Measurements from ENCODE around the gene SSBP3. TPM values are rescaled to one million over a fixed set of nuclear protein-coding genes. Genes with fewer than 3 reads are reported as not detected.
A peak's percentile ranks its signal among the peaks of the same experiment; 100 is the strongest.

The SSBP3 gene
- total RNA-seq, 4 donors from 2014 or later = 19.0 to 35.2 (median 33.4) TPM

GRCh38 chr1:54340434-54340833, 65.8 kb downstream of the SSBP3 start:
- no peak for TF ChIP-seq POLR2A (IDR thresholded peaks at IDR 0.05)
- TF ChIP-seq CTCF (IDR thresholded peaks at IDR 0.05) = no peak
- no peak for DNase-seq
- H3K4me1 ChIP-seq = peaks cover 0 to 48% (median 0%) of the 10 kb centered on the region in 4 donors

GRCh38 chr1:54339126-54339525, 67.1 kb downstream of the SSBP3 start:
- H3K4me3 ChIP-seq = no peak overlapping the region
- H3K27me3 ChIP-seq = no peaks in the 10 kb centered on the region
- H3K4me1 ChIP-seq = peaks cover 0 to 61% (median 4%) of the 10 kb centered on the region in 4 donors
- DNase-seq = no peak
- no peaks in the 10 kb centered on the region for H3K9me3 ChIP-seq
- no peak for TF ChIP-seq POLR2A (IDR thresholded peaks at IDR 0.05)
- TF ChIP-seq CTCF (IDR thresholded peaks at IDR 0.05) = no peak
- H3K27ac ChIP-seq = no peak overlapping the region
- peaks cover 0 to 4% (median 0%) of the 10 kb centered on the region in 3 donors for H3K36me3 ChIP-seq

More at GRCh38 chr1:54340434-54340833, 65.8 kb downstream of the SSBP3 start:
- Histone ChIP-seq H3K9me3 (no peaks in the 10 kb centered on the region), H3K36me3 (peaks cover 0 to 4% (median 0%) of the 10 kb centered on the region in 3 donors), H3K27ac (no peak overlapping the region), H3K4me3 (no peak overlapping the region), H3K27me3 (no peaks in the 10 kb centered on the region)

- Histone ChIP-seq H3K27ac (no peak overlapping the region), H3K9me3 (no peaks in the 10 kb centered on the region), H3K36me3 (peaks cover 0 to 4% (median 0%) of the 10 kb centered on the region in 3 donors), H3K4me1 (peaks cover 0 to 64% (median 6%) of the 10 kb centered on the region in 4 donors), H3K4me3 (no peak overlapping the region), H3K27me3 (no peaks in the 10 kb centered on the region)
- no peak for TF ChIP-seq CTCF (IDR thresholded peaks at IDR 0.05)
- TF ChIP-seq POLR2A (IDR thresholded peaks at IDR 0.05) = no peak
- no peak for DNase-seq
Measured at GRCh38 chr1:54338464-54338863, 67.7 kb downstream of the SSBP3 start.

- no peak for DNase-seq
- TF ChIP-seq POLR2A (IDR thresholded peaks at IDR 0.05) = no peak
- no peak for TF ChIP-seq CTCF (IDR thresholded peaks at IDR 0.05)
- no peak overlapping the region for H3K4me3 ChIP-seq
- H3K9me3 ChIP-seq = no peaks in the 10 kb centered on the region
- H3K27ac ChIP-seq = peak overlapping the region in 1 of 4 donors; percentile 20
- H3K36me3 ChIP-seq = peaks cover 0 to 4% (median 0%) of the 10 kb centered on the region in 3 donors
- H3K27me3 ChIP-seq = no peaks in the 10 kb centered on the region
- peaks cover 0 to 64% (median 6%) of the 10 kb centered on the region in 4 donors for H3K4me1 ChIP-seq
Measured at GRCh38 chr1:54337928-54338327, 68.3 kb downstream of the SSBP3 start.

GRCh38 chr1:54337034-54337433, 69.2 kb downstream of the SSBP3 start:
- Histone ChIP-seq H3K9me3 (no peaks in the 10 kb centered on the region), H3K4me3 (no peak overlapping the region), H3K27ac (peak overlapping the region in 1 of 4 donors; percentile 64), H3K27me3 (no peaks in the 10 kb centered on the region), H3K4me1 (peaks cover 0 to 63% (median 6%) of the 10 kb centered on the region in 4 donors), H3K36me3 (peaks cover 0 to 4% (median 0%) of the 10 kb centered on the region in 3 donors)
- no peak for DNase-seq
- TF ChIP-seq CTCF (IDR thresholded peaks at IDR 0.05) (no peak), POLR2A (IDR thresholded peaks at IDR 0.05) (no peak)

GRCh38 chr1:54336116-54336515, 70.1 kb downstream of the SSBP3 start:
- DNase-seq = no peak
- Histone ChIP-seq H3K27ac (peak overlapping the region; percentile 64 to 80 (median 68)), H3K36me3 (peaks cover 0 to 4% (median 0%) of the 10 kb centered on the region in 3 donors), H3K27me3 (no peaks in the 10 kb centered on the region), H3K4me3 (no peak overlapping the region), H3K4me1 (peaks cover 0 to 69% (median 6%) of the 10 kb centered on the region in 4 donors), H3K9me3 (no peaks in the 10 kb centered on the region)
- TF ChIP-seq POLR2A (IDR thresholded peaks at IDR 0.05) = no peak
- no peak for TF ChIP-seq CTCF (IDR thresholded peaks at IDR 0.05)
